GM23338 (cell line): ENCODE results near the gene SERINC5. TPM values are rescaled to one million over a fixed set of nuclear protein-coding genes. Genes with fewer than 3 reads are reported as not detected.

Experiments used
- ATAC-seq: fragments of 200-7000 bp; cut with Tn5 transposase; 3 replicates; pipeline ENCODE4 v1.9.1; 2020
- DNase-seq: peaks from one replicate; pipeline ENCODE4 v3.0.0-alpha.2; 2015; ENCODE audit warnings: low spot score
- H2AFZ ChIP-seq: fragments of 200-600 bp; sonication (generic); 2 replicates; pipeline ENCODE4 v1.8.0; 2016; ENCODE audit warnings: antibody characterized with exemption, mild to moderate bottlenecking, moderate library complexity
- H3F3A ChIP-seq: fragments of 200-600 bp; sonication (generic); replicated peaks from 2 replicates; pipeline ENCODE4 v1.8.0; 2017; ENCODE audit warnings: antibody characterized with exemption, mixed run types, low read depth
- H3K27ac ChIP-seq: fragments of 200-600 bp; sonication (generic); 2 replicates; pipeline ENCODE4 v1.6.1; 2016; ENCODE audit warnings: low read depth
- H3K27me3 ChIP-seq: fragments of 200-600 bp; sonication (generic); 2 replicates; pipeline ENCODE4 v1.8.0; 2016; ENCODE audit warnings: mild to moderate bottlenecking, mixed run types, moderate library complexity; ENCODE audit not compliant: insufficient read depth
- H3K36me3 ChIP-seq: fragments of 200-600 bp; sonication (generic); 2 replicates; pipeline ENCODE4 v1.8.0; 2016; ENCODE audit warnings: mild to moderate bottlenecking; ENCODE audit not compliant: insufficient read depth
- H3K4me1 ChIP-seq: fragments of 200-600 bp; sonication (generic); 2 replicates; pipeline ENCODE4 v1.8.0; 2016; ENCODE audit warnings: mild to moderate bottlenecking, moderate library complexity; ENCODE audit not compliant: insufficient read depth
- H3K4me2 ChIP-seq: fragments of 200-600 bp; sonication (generic); 2 replicates; pipeline ENCODE4 v1.7.1; 2017; ENCODE audit warnings: mixed run types
- H3K4me3 ChIP-seq: fragments of 200-600 bp; sonication (generic); 2 replicates; pipeline ENCODE4 v1.6.1; 2016; ENCODE audit warnings: mixed run types
- H3K79me2 ChIP-seq: fragments of 200-600 bp; sonication (generic); replicated peaks from 2 replicates; pipeline ENCODE4 v1.8.0; 2017; ENCODE audit warnings: mild to moderate bottlenecking; ENCODE audit not compliant: insufficient read depth
- H3K9me2 ChIP-seq: fragments of 200-600 bp; sonication (generic); 2 replicates; pipeline ENCODE4 v1.8.0; 2017; ENCODE audit not compliant: insufficient read depth
- H4K20me1 ChIP-seq: fragments of 200-600 bp; sonication (generic); replicated peaks from 2 replicates; pipeline ENCODE4 v1.8.0; 2017; ENCODE audit warnings: mild to moderate bottlenecking; ENCODE audit not compliant: insufficient read depth
- H3K27ac Mint-ChIP-seq: 2 replicates; pipeline ENCODE4 v1.8.0; 2020; ENCODE audit warnings: inconsistent platforms, mild to moderate bottlenecking, moderate library complexity, mixed read lengths
- H3K27me3 Mint-ChIP-seq: 3 replicates; pipeline ENCODE4 v1.8.0; 2022; ENCODE audit warnings: low read depth, mild to moderate bottlenecking, moderate library complexity, mixed read lengths, inconsistent platforms; ENCODE audit not compliant: insufficient read depth, poor library complexity
- H3K36me3 Mint-ChIP-seq: 3 replicates; pipeline ENCODE4 v1.8.0; 2021; ENCODE audit warnings: low read depth, mild to moderate bottlenecking, inconsistent platforms, moderate library complexity, mixed read lengths
- H3K4me1 Mint-ChIP-seq: 3 replicates; pipeline ENCODE4 v1.8.0; 2020; ENCODE audit warnings: mild to moderate bottlenecking, inconsistent platforms, mixed read lengths
- H3K4me3 Mint-ChIP-seq: 3 replicates; pipeline ENCODE4 v1.8.0; 2021; ENCODE audit warnings: moderate library complexity, mild to moderate bottlenecking, inconsistent platforms, mixed read lengths
- H3K9me3 Mint-ChIP-seq: 3 replicates; pipeline ENCODE4 v1.8.0; 2020; ENCODE audit warnings: moderate library complexity, mild to moderate bottlenecking, inconsistent platforms, mixed read lengths
- CREB1 ChIP-seq: fragments of 250-450 bp; sonication (Bioruptor Pico); IDR thresholded peaks from 2 replicates; pipeline ENCODE4 v1.5.0; 2020; ENCODE audit warnings: low read depth, mild to moderate bottlenecking, moderate library complexity
- EZH2 ChIP-seq: fragments of 200-600 bp; sonication (generic); IDR thresholded peaks from one replicate; pipeline ENCODE4 v1.8.0; 2017; ENCODE audit warnings: antibody characterized with exemption, mild to moderate bottlenecking, low read depth; ENCODE audit not compliant: unreplicated experiment
- EZH2phosphoT487 ChIP-seq: fragments of 200-600 bp; sonication (generic); IDR thresholded peaks from one replicate; pipeline ENCODE4 v1.8.1; 2018; ENCODE audit warnings: antibody characterized with exemption; ENCODE audit not compliant: unreplicated experiment
- JUNB ChIP-seq: IDR thresholded peaks from one replicate; pipeline ENCODE4 v1.6.1; 2016; ENCODE audit warnings: antibody characterized with exemption; ENCODE audit not compliant: unreplicated experiment
- NANOG ChIP-seq: IDR thresholded peaks from 2 replicates; pipeline ENCODE4 v1.6.1; 2016; ENCODE audit warnings: antibody characterized with exemption, borderline replicate concordance
- POLR2AphosphoS5 ChIP-seq: IDR thresholded peaks from 2 replicates; pipeline ENCODE4 v1.6.1; 2016; ENCODE audit warnings: antibody characterized with exemption, low read depth
- STAT1 ChIP-seq: IDR thresholded peaks from one replicate; pipeline ENCODE4 v1.6.1; 2016; ENCODE audit warnings: antibody characterized with exemption; ENCODE audit not compliant: unreplicated experiment
- ZNF114 ChIP-seq: fragments of 250-450 bp; sonication (Bioruptor Pico); IDR thresholded peaks from 2 replicates; pipeline ENCODE4 v1.5.0; 2020; ENCODE audit warnings: mild to moderate bottlenecking, moderate library complexity
- ZNF331 ChIP-seq: fragments of 250-450 bp; sonication (Bioruptor Pico); IDR thresholded peaks from 2 replicates; pipeline ENCODE4 v1.5.0; 2020; ENCODE audit warnings: low read depth, mild to moderate bottlenecking, moderate library complexity
- polyA plus RNA-seq: library from polyadenylated mRNA; unstranded; fragments of >200 nt; fragmentation: Nextera tagmentation; extraction: Ambion mirVana; gene quantifications from 2 replicates; pipeline ENCODE4 v1.2.1, GENCODE V29; 2016
- total RNA-seq: library from RNA; depleted of rRNA; stranded (reverse); fragments of >200 nt; shearing (Covaris generic); gene quantifications from 2 replicates; pipeline ENCODE4 v1.2.3, GENCODE V29; 2014
- TF ChIP-seq, protein P1 (sequence below): fragments of 250-450 bp; sonication (Bioruptor Pico); IDR thresholded peaks from 2 replicates; pipeline ENCODE4 v1.5.0; 2020; ENCODE audit warnings: mild to moderate bottlenecking, moderate library complexity
- TF ChIP-seq, protein P2 (sequence below): IDR thresholded peaks from 2 replicates; pipeline ENCODE4 v1.6.1; 2016; ENCODE audit warnings: antibody characterized with exemption
- TF ChIP-seq, protein P3 (sequence below): IDR thresholded peaks from one replicate; pipeline ENCODE4 v1.6.1; 2018; ENCODE audit warnings: antibody characterized with exemption; ENCODE audit not compliant: unreplicated experiment
- TF ChIP-seq, protein P4 (sequence below), 2 experiments: fragments of 200-600 bp in 1 of 2; sonication (generic) in 1 of 2; conservative IDR thresholded peaks; 2 replicates each; pipeline versions ENCODE4 v1.5.1 to v1.6.1; 2016 to 2017; ENCODE audit warnings: antibody characterized with exemption in 2 of 2, low read depth in 2 of 2, mild to moderate bottlenecking in 2 of 2, moderate library complexity in 1 of 2

The SERINC5 gene
- total and polyA plus RNA-seq, 2 experiments from 2014 or later, result 34.0 to 107 TPM

DNA sequence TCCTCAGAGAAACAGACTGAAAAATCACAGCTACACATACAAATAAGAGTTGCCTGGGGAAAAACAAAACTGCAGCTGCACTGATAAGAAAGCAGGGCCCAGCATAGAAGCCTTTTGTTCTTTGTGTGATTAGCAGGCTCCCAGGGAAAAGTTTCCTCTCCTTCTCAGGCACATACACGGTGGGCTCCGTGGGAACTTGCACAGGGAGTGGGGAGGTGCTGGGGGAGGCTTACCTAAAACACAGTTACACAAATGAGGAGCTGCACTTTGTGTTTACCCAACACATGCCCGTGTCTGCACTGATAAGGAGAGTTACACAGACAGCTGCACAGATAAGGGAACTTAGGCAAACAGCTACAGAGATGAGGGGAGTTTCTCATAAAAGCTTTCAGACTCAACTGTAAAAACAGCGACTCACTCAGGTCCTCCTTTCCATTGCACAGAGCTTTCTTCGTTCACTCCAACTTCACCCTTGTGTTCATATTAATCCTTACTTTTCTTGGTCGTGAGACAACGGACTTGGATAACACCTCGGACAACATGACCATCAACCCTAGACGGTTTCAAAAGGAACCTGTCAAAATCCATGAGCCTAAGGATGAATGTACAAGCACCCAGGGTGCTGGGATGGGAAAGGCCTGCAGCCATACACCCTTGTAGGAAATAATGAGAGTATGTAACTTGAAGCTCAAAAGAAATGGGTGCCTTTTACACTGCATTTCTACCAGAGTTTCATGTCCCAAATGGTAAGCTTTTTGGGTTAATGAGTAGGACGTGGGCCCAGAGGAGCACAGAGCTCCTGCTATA, 50.8 kb downstream of the SERINC5 start:
- TF ChIP-seq, protein P1, sequence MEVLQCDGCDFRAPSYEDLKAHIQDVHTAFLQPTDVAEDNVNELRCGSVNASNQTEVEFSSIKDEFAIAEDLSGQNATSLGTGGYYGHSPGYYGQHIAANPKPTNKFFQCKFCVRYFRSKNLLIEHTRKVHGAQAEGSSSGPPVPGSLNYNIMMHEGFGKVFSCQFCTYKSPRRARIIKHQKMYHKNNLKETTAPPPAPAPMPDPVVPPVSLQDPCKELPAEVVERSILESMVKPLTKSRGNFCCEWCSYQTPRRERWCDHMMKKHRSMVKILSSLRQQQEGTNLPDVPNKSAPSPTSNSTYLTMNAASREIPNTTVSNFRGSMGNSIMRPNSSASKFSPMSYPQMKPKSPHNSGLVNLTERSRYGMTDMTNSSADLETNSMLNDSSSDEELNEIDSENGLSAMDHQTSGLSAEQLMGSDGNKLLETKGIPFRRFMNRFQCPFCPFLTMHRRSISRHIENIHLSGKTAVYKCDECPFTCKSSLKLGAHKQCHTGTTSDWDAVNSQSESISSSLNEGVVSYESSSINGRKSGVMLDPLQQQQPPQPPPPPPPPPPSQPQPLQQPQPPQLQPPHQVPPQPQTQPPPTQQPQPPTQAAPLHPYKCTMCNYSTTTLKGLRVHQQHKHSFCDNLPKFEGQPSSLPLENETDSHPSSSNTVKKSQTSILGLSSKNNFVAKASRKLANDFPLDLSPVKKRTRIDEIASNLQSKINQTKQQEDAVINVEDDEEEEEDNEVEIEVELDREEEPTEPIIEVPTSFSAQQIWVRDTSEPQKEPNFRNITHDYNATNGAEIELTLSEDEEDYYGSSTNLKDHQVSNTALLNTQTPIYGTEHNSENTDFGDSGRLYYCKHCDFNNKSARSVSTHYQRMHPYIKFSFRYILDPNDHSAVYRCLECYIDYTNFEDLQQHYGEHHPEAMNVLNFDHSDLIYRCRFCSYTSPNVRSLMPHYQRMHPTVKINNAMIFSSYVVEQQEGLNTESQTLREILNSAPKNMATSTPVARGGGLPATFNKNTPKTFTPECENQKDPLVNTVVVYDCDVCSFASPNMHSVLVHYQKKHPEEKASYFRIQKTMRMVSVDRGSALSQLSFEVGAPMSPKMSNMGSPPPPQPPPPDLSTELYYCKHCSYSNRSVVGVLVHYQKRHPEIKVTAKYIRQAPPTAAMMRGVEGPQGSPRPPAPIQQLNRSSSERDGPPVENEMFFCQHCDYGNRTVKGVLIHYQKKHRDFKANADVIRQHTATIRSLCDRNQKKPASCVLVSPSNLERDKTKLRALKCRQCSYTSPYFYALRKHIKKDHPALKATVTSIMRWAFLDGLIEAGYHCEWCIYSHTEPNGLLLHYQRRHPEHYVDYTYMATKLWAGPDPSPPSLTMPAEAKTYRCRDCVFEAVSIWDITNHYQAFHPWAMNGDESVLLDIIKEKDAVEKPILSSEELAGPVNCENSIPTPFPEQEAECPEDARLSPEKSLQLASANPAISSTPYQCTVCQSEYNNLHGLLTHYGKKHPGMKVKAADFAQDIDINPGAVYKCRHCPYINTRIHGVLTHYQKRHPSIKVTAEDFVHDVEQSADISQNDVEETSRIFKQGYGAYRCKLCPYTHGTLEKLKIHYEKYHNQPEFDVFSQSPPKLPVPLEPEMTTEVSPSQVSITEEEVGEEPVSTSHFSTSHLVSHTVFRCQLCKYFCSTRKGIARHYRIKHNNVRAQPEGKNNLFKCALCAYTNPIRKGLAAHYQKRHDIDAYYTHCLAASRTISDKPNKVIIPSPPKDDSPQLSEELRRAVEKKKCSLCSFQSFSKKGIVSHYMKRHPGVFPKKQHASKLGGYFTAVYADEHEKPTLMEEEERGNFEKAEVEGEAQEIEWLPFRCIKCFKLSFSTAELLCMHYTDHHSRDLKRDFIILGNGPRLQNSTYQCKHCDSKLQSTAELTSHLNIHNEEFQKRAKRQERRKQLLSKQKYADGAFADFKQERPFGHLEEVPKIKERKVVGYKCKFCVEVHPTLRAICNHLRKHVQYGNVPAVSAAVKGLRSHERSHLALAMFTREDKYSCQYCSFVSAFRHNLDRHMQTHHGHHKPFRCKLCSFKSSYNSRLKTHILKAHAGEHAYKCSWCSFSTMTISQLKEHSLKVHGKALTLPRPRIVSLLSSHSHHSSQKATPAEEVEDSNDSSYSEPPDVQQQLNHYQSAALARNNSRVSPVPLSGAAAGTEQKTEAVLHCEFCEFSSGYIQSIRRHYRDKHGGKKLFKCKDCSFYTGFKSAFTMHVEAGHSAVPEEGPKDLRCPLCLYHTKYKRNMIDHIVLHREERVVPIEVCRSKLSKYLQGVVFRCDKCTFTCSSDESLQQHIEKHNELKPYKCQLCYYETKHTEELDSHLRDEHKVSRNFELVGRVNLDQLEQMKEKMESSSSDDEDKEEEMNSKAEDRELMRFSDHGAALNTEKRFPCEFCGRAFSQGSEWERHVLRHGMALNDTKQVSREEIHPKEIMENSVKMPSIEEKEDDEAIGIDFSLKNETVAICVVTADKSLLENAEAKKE, result no peak
- TF ChIP-seq, protein P2, sequence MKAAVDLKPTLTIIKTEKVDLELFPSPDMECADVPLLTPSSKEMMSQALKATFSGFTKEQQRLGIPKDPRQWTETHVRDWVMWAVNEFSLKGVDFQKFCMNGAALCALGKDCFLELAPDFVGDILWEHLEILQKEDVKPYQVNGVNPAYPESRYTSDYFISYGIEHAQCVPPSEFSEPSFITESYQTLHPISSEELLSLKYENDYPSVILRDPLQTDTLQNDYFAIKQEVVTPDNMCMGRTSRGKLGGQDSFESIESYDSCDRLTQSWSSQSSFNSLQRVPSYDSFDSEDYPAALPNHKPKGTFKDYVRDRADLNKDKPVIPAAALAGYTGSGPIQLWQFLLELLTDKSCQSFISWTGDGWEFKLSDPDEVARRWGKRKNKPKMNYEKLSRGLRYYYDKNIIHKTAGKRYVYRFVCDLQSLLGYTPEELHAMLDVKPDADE, result no peak
- no peak for TF ChIP-seq EZH2
- TF ChIP-seq, protein P3, sequence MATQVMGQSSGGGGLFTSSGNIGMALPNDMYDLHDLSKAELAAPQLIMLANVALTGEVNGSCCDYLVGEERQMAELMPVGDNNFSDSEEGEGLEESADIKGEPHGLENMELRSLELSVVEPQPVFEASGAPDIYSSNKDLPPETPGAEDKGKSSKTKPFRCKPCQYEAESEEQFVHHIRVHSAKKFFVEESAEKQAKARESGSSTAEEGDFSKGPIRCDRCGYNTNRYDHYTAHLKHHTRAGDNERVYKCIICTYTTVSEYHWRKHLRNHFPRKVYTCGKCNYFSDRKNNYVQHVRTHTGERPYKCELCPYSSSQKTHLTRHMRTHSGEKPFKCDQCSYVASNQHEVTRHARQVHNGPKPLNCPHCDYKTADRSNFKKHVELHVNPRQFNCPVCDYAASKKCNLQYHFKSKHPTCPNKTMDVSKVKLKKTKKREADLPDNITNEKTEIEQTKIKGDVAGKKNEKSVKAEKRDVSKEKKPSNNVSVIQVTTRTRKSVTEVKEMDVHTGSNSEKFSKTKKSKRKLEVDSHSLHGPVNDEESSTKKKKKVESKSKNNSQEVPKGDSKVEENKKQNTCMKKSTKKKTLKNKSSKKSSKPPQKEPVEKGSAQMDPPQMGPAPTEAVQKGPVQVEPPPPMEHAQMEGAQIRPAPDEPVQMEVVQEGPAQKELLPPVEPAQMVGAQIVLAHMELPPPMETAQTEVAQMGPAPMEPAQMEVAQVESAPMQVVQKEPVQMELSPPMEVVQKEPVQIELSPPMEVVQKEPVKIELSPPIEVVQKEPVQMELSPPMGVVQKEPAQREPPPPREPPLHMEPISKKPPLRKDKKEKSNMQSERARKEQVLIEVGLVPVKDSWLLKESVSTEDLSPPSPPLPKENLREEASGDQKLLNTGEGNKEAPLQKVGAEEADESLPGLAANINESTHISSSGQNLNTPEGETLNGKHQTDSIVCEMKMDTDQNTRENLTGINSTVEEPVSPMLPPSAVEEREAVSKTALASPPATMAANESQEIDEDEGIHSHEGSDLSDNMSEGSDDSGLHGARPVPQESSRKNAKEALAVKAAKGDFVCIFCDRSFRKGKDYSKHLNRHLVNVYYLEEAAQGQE, result no peak
- TF ChIP-seq ZNF114 (CRISPR knock-in tag), result no peak
- TF ChIP-seq ZNF331 (CRISPR knock-in tag), result no peak
- TF ChIP-seq STAT1, result no peak
- no peak for TF ChIP-seq POLR2AphosphoS5
- TF ChIP-seq JUNB, result no peak
- TF ChIP-seq EZH2phosphoT487, result no peak
- TF ChIP-seq, protein P4, sequence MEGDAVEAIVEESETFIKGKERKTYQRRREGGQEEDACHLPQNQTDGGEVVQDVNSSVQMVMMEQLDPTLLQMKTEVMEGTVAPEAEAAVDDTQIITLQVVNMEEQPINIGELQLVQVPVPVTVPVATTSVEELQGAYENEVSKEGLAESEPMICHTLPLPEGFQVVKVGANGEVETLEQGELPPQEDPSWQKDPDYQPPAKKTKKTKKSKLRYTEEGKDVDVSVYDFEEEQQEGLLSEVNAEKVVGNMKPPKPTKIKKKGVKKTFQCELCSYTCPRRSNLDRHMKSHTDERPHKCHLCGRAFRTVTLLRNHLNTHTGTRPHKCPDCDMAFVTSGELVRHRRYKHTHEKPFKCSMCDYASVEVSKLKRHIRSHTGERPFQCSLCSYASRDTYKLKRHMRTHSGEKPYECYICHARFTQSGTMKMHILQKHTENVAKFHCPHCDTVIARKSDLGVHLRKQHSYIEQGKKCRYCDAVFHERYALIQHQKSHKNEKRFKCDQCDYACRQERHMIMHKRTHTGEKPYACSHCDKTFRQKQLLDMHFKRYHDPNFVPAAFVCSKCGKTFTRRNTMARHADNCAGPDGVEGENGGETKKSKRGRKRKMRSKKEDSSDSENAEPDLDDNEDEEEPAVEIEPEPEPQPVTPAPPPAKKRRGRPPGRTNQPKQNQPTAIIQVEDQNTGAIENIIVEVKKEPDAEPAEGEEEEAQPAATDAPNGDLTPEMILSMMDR (conservative IDR thresholded peaks at IDR 0.05; ENCODE audit: low read depth in 2 of 2), result no peak
- no peak for TF ChIP-seq NANOG
- no peak for TF ChIP-seq CREB1 (CRISPR knock-in tag)
- Mint-ChIP-seq H3K4me3 (no peak overlapping the region), H3K27me3 (peaks cover 2% of the 10 kb centered on the region), H3K4me1 (peaks cover 10% of the 10 kb centered on the region; the same call in 2 of the 3 replicates), H3K36me3 (peaks cover 59% of the 10 kb centered on the region), H3K9me3 (peaks cover 23% of the 10 kb centered on the region; the same call in 2 of the 3 replicates), H3K27ac (no peak overlapping the region; the same call in 1 of the 2 replicates)
- Histone ChIP-seq H3F3A (peaks cover 24% of the 10 kb centered on the region; the same call in 1 of the 2 replicates), H3K9me2 (no peaks in the 10 kb centered on the region), H3K36me3 (peaks cover 20% of the 10 kb centered on the region), H3K79me2 (peaks cover 95% of the 10 kb centered on the region), H3K27me3 (no peaks in the 10 kb centered on the region), H3K4me3 (no peak overlapping the region), H2AFZ (no peak overlapping the region), H4K20me1 (peaks cover 10% of the 10 kb centered on the region), H3K27ac (peak overlapping the region; percentile 10; the same call in 1 of the 2 replicates), H3K4me2 (no peak overlapping the region), H3K4me1 (peaks cover 3% of the 10 kb centered on the region)
- DNase-seq (peak; percentile 47), ATAC-seq (no peak)
